ENCODE measurements around the gene FGGY. TPM values are rescaled to one million over a fixed set of nuclear protein-coding genes. Genes with fewer than 3 reads are reported as not detected.
"Not testable (repeated sequence)": the region's sequence is repeated elsewhere in the genome, so short reads cannot be mapped to it uniquely, and the experiment has no call there.

FGGY gene
- total and polyA plus RNA-seq, 2 donors (not counting 3 experiments of a cell fraction or from before 2014, with no cell fraction given): 5.6 to 6.4 TPM

- H4K20me1 ChIP-seq (replicated peaks; ENCODE audit: control insufficient read depth, extremely low read depth, insufficient read depth, low read length): no peaks in the 10 kb centered on the region
- ChIA-PET POLR2A (no interaction called here), CTCF (no interaction called here)
- H3K27me3 ChIP-seq (ENCODE audit: control insufficient read depth in 2 of 2, insufficient read depth in 2 of 2, low read length in 2 of 2): no peaks in the 10 kb centered on the region
- H3K4me1 ChIP-seq (ENCODE audit: control insufficient read depth, extremely low read depth, insufficient read depth, low read length): no peaks in the 10 kb centered on the region
- FAIRE-seq (no peak), DNase-seq (ENCODE audit: low read depth, low spot score) (no peak)
- no peak overlapping the region for H2AFZ ChIP-seq (ENCODE audit: low read depth, low read length)
- no peak overlapping the region for H3K9ac ChIP-seq (replicated peaks; ENCODE audit: extremely low read depth, insufficient read depth, low read length)
- H3K27ac ChIP-seq (ENCODE audit: insufficient read depth, low read depth, low read length): no peak overlapping the region
- H3K9me3 ChIP-seq (replicated peaks; ENCODE audit: control insufficient read depth, insufficient read depth, low read length): no peaks in the 10 kb centered on the region
- no TSS peak for BruUV-seq (replicated peaks)
- dilution Hi-C loops (cut with MboI; ENCODE audit: extremely low pct_ligation_motif_present, low sequenced_read_pairs): no loop called here
- H3K9me1 ChIP-seq (replicated peaks; ENCODE audit: control insufficient read depth, extremely low read depth, insufficient read depth, low read length): no peaks in the 10 kb centered on the region
- no peaks in the 10 kb centered on the region for H3K36me3 ChIP-seq (ENCODE audit: control insufficient read depth in 2 of 2, extremely low read depth in 1 of 2, insufficient read depth in 2 of 2, low read length in 2 of 2)
- intact Hi-C loops (cut with micrococcal nuclease): no loop called here
- TF ChIP-seq JUN (IDR thresholded peaks at IDR 0.05; ENCODE audit: borderline replicate concordance, insufficient read depth, insufficient read length, low read depth) (no peak), CTCF (IDR thresholded peaks at IDR 0.05; ENCODE audit: extremely low read depth in 1 of 2, insufficient read depth in 1 of 2, low read depth in 1 of 2, low read length in 2 of 2) (no peak), POLR2AphosphoS5 (IDR thresholded peaks at IDR 0.05; ENCODE audit: insufficient read depth, low read depth, low read length) (no peak), GATA2 (IDR thresholded peaks at IDR 0.05; ENCODE audit: insufficient read depth, insufficient read length, low read depth, low read length) (no peak), FOS (IDR thresholded peaks at IDR 0.05; ENCODE audit: borderline replicate concordance, insufficient read depth, low read length) (no peak), POLR2A (IDR thresholded peaks at IDR 0.05; ENCODE audit: low read depth, low read length) (no peak), EZH2 (IDR thresholded peaks at IDR 0.05; ENCODE audit: borderline replicate concordance, low read depth, low read length, severe bottlenecking) (no peak), MYC (IDR thresholded peaks at IDR 0.05; ENCODE audit: low read depth, low read length) (no peak)
- TF ChIP-seq, protein P1, sequence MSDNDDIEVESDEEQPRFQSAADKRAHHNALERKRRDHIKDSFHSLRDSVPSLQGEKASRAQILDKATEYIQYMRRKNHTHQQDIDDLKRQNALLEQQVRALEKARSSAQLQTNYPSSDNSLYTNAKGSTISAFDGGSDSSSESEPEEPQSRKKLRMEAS (IDR thresholded peaks at IDR 0.05; ENCODE audit: insufficient read depth, insufficient read length): no peak
- H3K79me2 ChIP-seq (ENCODE audit: control insufficient read depth, insufficient read depth, low read length): no peaks in the 10 kb centered on the region
- H3K4me3 ChIP-seq (replicated peaks in 1 of 3; ENCODE audit: insufficient read depth in 1 of 3, low read depth in 1 of 3, low read length in 3 of 3): no peak overlapping the region
- no peak overlapping the region for H3K4me2 ChIP-seq (ENCODE audit: insufficient read depth, low read length)
Measured at GRCh38 chr1:59557549-59557885, 260.6 kb downstream of the FGGY start.

DNA sequence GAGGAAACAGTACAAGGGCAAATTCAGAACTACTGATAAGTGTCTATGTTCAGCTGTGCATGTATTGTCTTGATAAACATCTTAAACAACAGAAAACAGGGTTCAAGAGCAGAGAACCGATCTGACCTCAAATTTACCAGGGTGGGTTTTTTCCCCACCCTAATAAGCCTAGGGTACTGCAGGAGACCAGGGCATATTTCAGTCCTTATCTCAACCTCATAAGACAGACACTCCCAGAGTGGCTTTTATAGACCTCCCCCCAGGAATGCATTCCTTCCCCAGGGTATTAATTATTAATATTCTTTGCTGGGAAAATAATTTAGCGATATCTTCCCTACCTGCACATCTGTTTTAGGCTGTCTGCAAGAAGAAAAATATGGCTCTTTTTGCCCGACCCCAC is 261.7 kb downstream of the FGGY start:
- H2AFZ ChIP-seq (ENCODE audit: low read depth, low read length); FAIRE-seq; H3K9me3 ChIP-seq (replicated peaks; ENCODE audit: control insufficient read depth, insufficient read depth, low read length); H3K79me2 ChIP-seq (ENCODE audit: control insufficient read depth, insufficient read depth, low read length); H3K27me3 ChIP-seq (ENCODE audit: control insufficient read depth in 2 of 2, insufficient read depth in 2 of 2, low read length in 2 of 2); BruUV-seq (replicated peaks); POLR2A ChIA-PET; dilution Hi-C loops (cut with MboI; ENCODE audit: extremely low pct_ligation_motif_present, low sequenced_read_pairs); H3K27ac ChIP-seq (ENCODE audit: insufficient read depth, low read depth, low read length); CTCF ChIA-PET; H3K9me1 ChIP-seq (replicated peaks; ENCODE audit: control insufficient read depth, extremely low read depth, insufficient read depth, low read length); H4K20me1 ChIP-seq (replicated peaks; ENCODE audit: control insufficient read depth, extremely low read depth, insufficient read depth, low read length); H3K36me3 ChIP-seq (ENCODE audit: control insufficient read depth in 2 of 2, extremely low read depth in 1 of 2, insufficient read depth in 2 of 2, low read length in 2 of 2); H3K9ac ChIP-seq (replicated peaks; ENCODE audit: extremely low read depth, insufficient read depth, low read length); H3K4me1 ChIP-seq (ENCODE audit: control insufficient read depth, extremely low read depth, insufficient read depth, low read length); H3K4me3 ChIP-seq (replicated peaks in 1 of 3; ENCODE audit: insufficient read depth in 1 of 3, low read depth in 1 of 3, low read length in 3 of 3); intact Hi-C loops (cut with micrococcal nuclease); DNase-seq (ENCODE audit: low read depth, low spot score); H3K4me2 ChIP-seq (ENCODE audit: insufficient read depth, low read length): not testable (repeated sequence)

All from endothelial cell of umbilical vein (primary cell).